GM18858 (cell line): ENCODE results near the gene CPZ.
"Not testable (repeated sequence)": the region's sequence is repeated elsewhere in the genome, so short reads cannot be mapped to it uniquely, and the experiment has no call there.

Source experiments
- ATAC-seq: cut with Tn5 transposase; IDR thresholded peaks from one replicate; pipeline ENCODE4 v1.9.1; 2021; ENCODE audit not compliant: unreplicated experiment

CPZ gene

GRCh38 chr4:8634773-8635172 lies 42.2 kb downstream of the CPZ start:
- not testable (repeated sequence) for ATAC-seq

- ATAC-seq, result not testable (repeated sequence)
Observed at GRCh38 chr4:8635897-8636554, 43.5 kb downstream of the CPZ start.

DNA sequence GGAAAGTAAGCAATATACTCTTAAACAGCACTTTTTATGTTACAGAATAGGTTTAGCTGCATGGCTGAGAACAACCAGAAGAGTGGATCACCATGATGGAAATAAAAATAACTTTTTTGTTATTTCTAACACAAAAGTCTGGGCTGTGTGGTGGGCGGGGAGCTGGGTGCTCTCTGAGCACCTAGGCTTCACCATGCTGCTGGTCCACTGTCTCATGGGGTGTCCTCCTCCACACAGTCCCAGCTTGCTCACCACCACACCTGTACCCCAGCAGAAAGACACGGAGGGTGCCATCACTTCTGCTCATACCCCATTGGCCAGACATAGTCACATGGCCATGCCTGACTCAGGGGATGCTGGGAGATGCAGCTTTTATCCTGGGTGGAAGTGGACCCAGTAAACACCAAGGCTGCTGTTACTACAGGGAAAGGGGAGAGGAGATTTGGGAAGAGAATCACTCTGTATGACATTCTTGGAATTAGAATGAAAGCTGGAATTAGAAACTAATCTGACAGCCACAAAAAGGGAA lies 45.0 kb downstream of the CPZ start:
- ATAC-seq, result no peak

GRCh38 chr4:8639021-8639420 lies 46.5 kb downstream of the CPZ start:
- ATAC-seq, result no peak

DNA sequence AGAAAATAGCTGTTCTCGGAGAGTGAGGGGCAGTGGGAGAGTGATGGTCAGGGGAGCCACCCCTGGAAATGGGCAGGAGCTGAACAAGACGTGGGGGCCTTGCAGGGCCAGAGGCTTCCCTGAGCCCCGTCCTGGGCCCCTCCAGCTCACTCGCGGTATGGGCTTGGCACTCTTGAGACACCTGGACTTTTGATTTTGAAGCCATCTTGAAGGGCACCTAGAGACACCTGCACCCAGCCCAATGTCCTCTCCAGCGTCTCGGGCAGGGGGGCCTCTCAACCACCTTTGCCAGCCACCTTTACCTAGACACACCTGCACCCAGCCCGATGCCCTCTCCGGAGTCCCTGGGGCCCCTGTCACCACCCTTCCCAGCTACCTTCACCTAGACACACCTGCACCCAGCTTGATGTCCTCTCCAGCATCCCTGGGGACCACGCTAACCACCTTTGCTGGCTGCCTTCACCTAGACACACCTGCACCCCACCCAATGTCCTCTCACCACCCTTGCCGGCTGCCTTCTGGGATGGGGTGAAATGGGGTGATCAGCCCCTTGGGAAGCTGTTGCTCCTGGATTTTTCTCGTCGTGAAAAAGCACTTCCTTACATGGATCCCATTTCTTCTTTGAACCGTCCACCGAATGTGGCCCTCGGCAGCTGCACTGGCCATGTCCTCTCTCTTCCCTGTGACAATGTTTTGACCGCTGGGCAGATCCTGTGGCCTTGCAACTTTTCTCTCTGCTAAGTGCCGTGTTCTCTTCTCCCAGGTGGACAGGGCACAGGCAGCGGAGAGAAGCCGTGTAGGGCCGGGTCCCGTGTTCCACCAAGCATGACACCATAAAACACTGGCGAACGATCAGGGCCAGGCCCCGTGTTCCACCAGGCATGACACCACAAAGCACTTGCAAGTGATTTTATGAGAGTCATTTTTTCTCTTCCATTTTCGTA lies 47.5 kb downstream of the CPZ start:
- ATAC-seq, result no peak

GRCh38 chr4:8640816-8641215 lies 48.3 kb downstream of the CPZ start:
- no peak for ATAC-seq

GRCh38 chr4:8641256-8641655 lies 48.7 kb downstream of the CPZ start:
- no peak for ATAC-seq

DNA sequence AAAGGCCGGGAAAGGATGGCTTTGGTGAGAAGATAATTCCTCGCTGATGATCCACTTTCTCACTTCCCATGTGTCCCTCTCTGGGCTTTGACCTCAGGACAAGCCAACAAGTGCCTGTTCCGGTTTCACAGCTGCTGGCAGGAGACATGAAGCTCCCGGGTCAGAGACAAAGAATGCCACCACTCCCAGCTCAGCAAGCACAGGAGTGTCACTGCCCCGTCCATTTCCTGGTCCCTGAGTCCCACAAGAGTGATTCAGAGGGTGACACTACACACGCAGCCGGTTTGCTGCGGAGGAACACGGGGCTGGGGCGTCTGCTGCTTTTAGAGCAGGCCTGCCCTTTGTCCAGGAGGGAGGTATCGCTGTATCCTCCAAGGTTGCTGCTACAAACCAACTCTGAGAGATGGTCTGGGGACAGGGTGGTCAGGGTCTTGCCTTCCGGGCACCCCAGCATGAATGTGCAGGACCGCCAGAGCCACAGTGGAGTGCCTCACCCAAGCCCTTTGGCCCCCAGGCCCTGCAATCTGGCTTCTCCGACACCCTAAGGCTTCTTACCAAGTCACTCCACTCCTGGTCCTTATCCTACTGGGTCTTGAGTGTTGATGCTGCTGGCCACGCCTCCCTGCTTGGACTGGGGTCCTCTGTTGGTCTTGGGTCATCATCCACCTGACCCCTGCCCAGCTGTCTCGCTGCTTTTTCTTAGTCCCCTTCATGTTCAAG lies 49.5 kb downstream of the CPZ start:
- ATAC-seq, result no peak

- no peak for ATAC-seq
Observed at GRCh38 chr4:8642651-8643321, 50.2 kb downstream of the CPZ start.

GRCh38 chr4:8643441-8643840 lies 50.9 kb downstream of the CPZ start:
- ATAC-seq, result no peak

GRCh38 chr4:8643986-8644385 lies 51.4 kb downstream of the CPZ start:
- ATAC-seq, result no peak

DNA sequence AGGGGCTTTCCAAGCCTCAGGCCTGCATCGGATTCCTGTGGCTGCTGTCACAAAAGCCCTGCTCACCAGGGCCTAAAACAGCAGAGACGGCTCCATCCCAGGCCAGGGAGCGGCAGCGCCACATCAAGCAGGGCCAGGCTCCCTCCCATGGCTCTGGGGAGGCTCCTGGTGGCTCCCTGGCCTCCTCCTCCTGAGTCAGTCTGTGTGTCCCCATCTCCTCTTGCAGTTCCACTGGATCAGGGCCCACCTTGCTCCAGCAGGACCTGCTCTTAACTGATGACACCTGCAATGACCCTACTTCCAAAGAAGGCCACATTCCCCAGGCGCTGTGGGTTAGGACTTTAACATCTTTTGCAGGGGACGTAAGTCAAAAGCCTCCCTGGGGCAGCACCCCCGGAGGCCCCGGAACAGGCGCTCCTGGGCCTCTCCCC lies 51.9 kb downstream of the CPZ start:
- no peak for ATAC-seq

- no peak for ATAC-seq
Observed at GRCh38 chr4:8644966-8645752, 52.6 kb downstream of the CPZ start.

- ATAC-seq, result no peak
Observed at GRCh38 chr4:8645753-8646124, 53.2 kb downstream of the CPZ start.

DNA sequence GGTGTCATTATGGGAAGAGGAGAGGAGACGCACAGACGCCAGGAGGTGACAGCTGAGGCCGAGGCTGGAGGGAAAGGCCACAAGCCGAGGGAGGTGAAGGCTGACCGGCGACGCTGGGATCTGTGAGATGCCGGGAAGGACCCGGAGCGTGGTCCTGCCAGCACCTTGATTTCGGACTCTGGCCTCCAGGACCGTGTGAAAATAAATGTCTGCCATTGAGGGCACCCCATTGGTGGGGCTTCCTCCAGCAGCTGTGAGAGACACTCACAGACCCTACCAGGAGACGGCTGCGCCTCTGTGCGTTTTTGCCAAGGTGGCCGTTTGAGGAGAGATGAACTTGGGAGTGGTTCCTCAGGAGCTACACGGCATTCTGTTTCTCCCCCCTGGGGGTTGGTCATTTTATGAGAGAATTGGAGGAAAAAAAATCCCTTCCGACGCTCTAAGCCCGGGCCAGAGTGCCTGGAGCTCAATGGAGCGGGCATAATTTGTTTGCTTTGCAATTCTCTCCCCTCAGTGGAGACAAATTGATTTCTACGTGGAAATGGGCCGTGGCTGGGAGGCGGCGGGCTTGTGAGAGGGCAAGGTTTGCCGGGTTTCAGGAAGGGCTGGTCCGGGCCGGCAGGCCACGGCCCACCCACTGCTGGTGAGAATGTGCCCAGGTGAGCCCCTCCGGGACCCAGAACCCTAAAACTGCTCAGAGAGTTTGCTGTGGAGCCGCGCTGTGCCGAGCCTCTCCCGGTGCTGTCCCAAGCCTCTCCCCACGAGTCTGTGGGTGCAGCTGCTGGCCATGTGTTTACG lies 53.9 kb downstream of the CPZ start:
- ATAC-seq, result no peak

- no peak for ATAC-seq
Observed at GRCh38 chr4:8647094-8647570, 54.6 kb downstream of the CPZ start.

GRCh38 chr4:8647626-8648025 lies 55.1 kb downstream of the CPZ start:
- no peak for ATAC-seq

GRCh38 chr4:8648296-8648695 lies 55.7 kb downstream of the CPZ start:
- no peak for ATAC-seq
